ENCODE data around the gene IFNA5. TPM values are rescaled to one million over a fixed set of nuclear protein-coding genes. Genes with fewer than 3 reads are reported as not detected.

The IFNA5 gene
- total and polyA plus RNA-seq, 2 donors (not counting 1 experiment from before 2014, with no cell fraction given) = not detected

GRCh38 chr9:21289848-21290247, 15.3 kb downstream of the IFNA5 start:
- Histone ChIP-seq H3K4me1 (ENCODE audit: control insufficient read depth, extremely low read depth, insufficient read depth, low read length) (no peaks in the 10 kb centered on the region), H3K79me2 (ENCODE audit: control insufficient read depth, insufficient read depth, low read length) (no peaks in the 10 kb centered on the region), H3K4me3 (replicated peaks in 1 of 4; ENCODE audit: control extremely low read depth in 1 of 4, insufficient read depth in 1 of 4, low read depth in 3 of 4, low read length in 4 of 4) (no peak overlapping the region), H3K27ac (ENCODE audit: insufficient read depth, low read length) (no peak overlapping the region), H3K9me3 (ENCODE audit: control insufficient read depth, insufficient read depth, low read depth, low read length) (no peaks in the 10 kb centered on the region), H3K9ac (ENCODE audit: insufficient read depth, low read length) (no peak overlapping the region), H3K4me2 (ENCODE audit: extremely low read depth, insufficient read depth, low read length) (no peak overlapping the region), H3K27me3 (ENCODE audit: control insufficient read depth, insufficient read depth, low read length) (no peaks in the 10 kb centered on the region), H2AFZ (ENCODE audit: low read length) (no peak overlapping the region), H4K20me1 (ENCODE audit: control insufficient read depth, extremely low read depth, insufficient read depth, low read length) (no peaks in the 10 kb centered on the region), H3K36me3 (ENCODE audit: control insufficient read depth, insufficient read depth, low read length) (no peaks in the 10 kb centered on the region)
- TF ChIP-seq EZH2 (IDR thresholded peaks at IDR 0.05; ENCODE audit: low read length, missing control alignments) (no peak), CTCF (conservative IDR thresholded peaks at IDR 0.05 in 1 of 2, IDR thresholded peaks at IDR 0.05 in 1 of 2; ENCODE audit: low read depth in 1 of 2, low read length in 2 of 2) (no peak)
- no peak for DNase-seq (ENCODE audit: low read depth in 2 of 2)

- no peak overlapping the region for H3K9ac ChIP-seq (ENCODE audit: insufficient read depth, low read length)
- no peak overlapping the region for H3K27ac ChIP-seq (ENCODE audit: insufficient read depth, low read length)
- H3K9me3 ChIP-seq (ENCODE audit: control insufficient read depth, insufficient read depth, low read depth, low read length) = no peaks in the 10 kb centered on the region
- TF ChIP-seq EZH2 (IDR thresholded peaks at IDR 0.05; ENCODE audit: low read length, missing control alignments) = no peak
- H3K4me1 ChIP-seq (ENCODE audit: control insufficient read depth, extremely low read depth, insufficient read depth, low read length) = no peaks in the 10 kb centered on the region
- no peaks in the 10 kb centered on the region for H4K20me1 ChIP-seq (ENCODE audit: control insufficient read depth, extremely low read depth, insufficient read depth, low read length)
- H3K4me2 ChIP-seq (ENCODE audit: extremely low read depth, insufficient read depth, low read length) = no peak overlapping the region
- DNase-seq (ENCODE audit: low read depth in 2 of 2) = no peak
- no peak overlapping the region for H3K4me3 ChIP-seq (replicated peaks in 1 of 4; ENCODE audit: control extremely low read depth in 1 of 4, insufficient read depth in 1 of 4, low read depth in 3 of 4, low read length in 4 of 4)
- H3K27me3 ChIP-seq (ENCODE audit: control insufficient read depth, insufficient read depth, low read length) = no peaks in the 10 kb centered on the region
- H3K79me2 ChIP-seq (ENCODE audit: control insufficient read depth, insufficient read depth, low read length) = no peaks in the 10 kb centered on the region
- H2AFZ ChIP-seq (ENCODE audit: low read length) = no peak overlapping the region
- no peaks in the 10 kb centered on the region for H3K36me3 ChIP-seq (ENCODE audit: control insufficient read depth, insufficient read depth, low read length)
These were observed 17.8 kb downstream of the IFNA5 start for GRCh38 chr9:21287280-21287679.

- no peaks in the 10 kb centered on the region for H3K79me2 ChIP-seq (ENCODE audit: control insufficient read depth, insufficient read depth, low read length)
- no peaks in the 10 kb centered on the region for H3K27me3 ChIP-seq (ENCODE audit: control insufficient read depth, insufficient read depth, low read length)
- no peaks in the 10 kb centered on the region for H3K36me3 ChIP-seq (ENCODE audit: control insufficient read depth, insufficient read depth, low read length)
- no peak overlapping the region for H2AFZ ChIP-seq (ENCODE audit: low read length)
- no peak overlapping the region for H3K4me2 ChIP-seq (ENCODE audit: extremely low read depth, insufficient read depth, low read length)
- H4K20me1 ChIP-seq (ENCODE audit: control insufficient read depth, extremely low read depth, insufficient read depth, low read length) = no peaks in the 10 kb centered on the region
- DNase-seq (ENCODE audit: low read depth in 2 of 2) = no peak
- no peak overlapping the region for H3K9ac ChIP-seq (ENCODE audit: insufficient read depth, low read length)
- TF ChIP-seq CTCF (conservative IDR thresholded peaks at IDR 0.05 in 1 of 2, IDR thresholded peaks at IDR 0.05 in 1 of 2; ENCODE audit: low read depth in 1 of 2, low read length in 2 of 2) = no peak
- TF ChIP-seq EZH2 (IDR thresholded peaks at IDR 0.05; ENCODE audit: low read length, missing control alignments) = no peak
- no peak overlapping the region for H3K4me3 ChIP-seq (replicated peaks in 1 of 4; ENCODE audit: control extremely low read depth in 1 of 4, insufficient read depth in 1 of 4, low read depth in 3 of 4, low read length in 4 of 4)
- H3K9me3 ChIP-seq (ENCODE audit: control insufficient read depth, insufficient read depth, low read depth, low read length) = no peaks in the 10 kb centered on the region
- no peak overlapping the region for H3K27ac ChIP-seq (ENCODE audit: insufficient read depth, low read length)
- no peaks in the 10 kb centered on the region for H3K4me1 ChIP-seq (ENCODE audit: control insufficient read depth, extremely low read depth, insufficient read depth, low read length)
These were observed 18.5 kb downstream of the IFNA5 start for GRCh38 chr9:21286659-21287058.
